ENCODE data around the gene GUCA1A.

GRCh38 chr6:42137194-42137753 is 35.9 kb upstream of the GUCA1A start:
- TF ChIP-seq CTCF (conservative IDR thresholded peaks at IDR 0.05; ENCODE audit: low read depth, low read length) (no peak), EZH2 (IDR thresholded peaks at IDR 0.05; ENCODE audit: low read length, unreplicated experiment) (no peak), EZH2phosphoT487 (IDR thresholded peaks at IDR 0.05; ENCODE audit: borderline replicate concordance, low read length) (no peak)
